Heart left ventricle (tissue), 13 donors: Measurements from ENCODE around the gene PALD1.

Source experiments
- CTCF ChIP-seq, 12 donors: fragments of 200-600 bp; sonication (generic) in 4 of 12; IDR thresholded peaks; one replicate each; pipeline versions ENCODE4 v1.5.0 to v1.8.0; 2018 to 2022; ENCODE audit warnings: antibody characterized with exemption in 12 of 12, mild to moderate bottlenecking in 5 of 12
- POLR2A ChIP-seq, 2 donors: fragments of 450-650 bp; IDR thresholded peaks; one replicate each; pipeline ENCODE4 v1.6.1; 2017; ENCODE audit warnings: antibody characterized with exemption in 2 of 2, mild to moderate bottlenecking in 2 of 2, moderate library complexity in 2 of 2
- donor health status: ischemic (EF 13 %, LVEDD 7.1; RV severe dilation, severe dysfunction).
- donor health status: DM: no; HTN: yes; CAD: no.
- donor health status: DM: no; HTN: no; CAD: no.
- donor health status: ischemic (EF 25% LVEDD 6.9; RV normal size, moderate dysfunction).
- donor health status: ischemic (EF 25% LVEDD 5.7; RV mildly dilated, moderate dysfunction).
- donor health status: ischemic (EF 35%, LVEDD 5.7; RV mildly dilated, moderate dysfunction).
- donor health status: nonischemic (EF 11% LVEDD 7.7; RV severe dilation, severe dysfunction).
- donor health status: DM: yes; HTN: yes; CAD: no.
- donor health status: PGD.
- donor health status: ischemic (EF 29% LVEDD 5.4; RV normal size, mild dysfunction).
- donor health status: nonischemic (EF 23%, LVEDD 6.1; RV moderate dilation, normal function).

DNA sequence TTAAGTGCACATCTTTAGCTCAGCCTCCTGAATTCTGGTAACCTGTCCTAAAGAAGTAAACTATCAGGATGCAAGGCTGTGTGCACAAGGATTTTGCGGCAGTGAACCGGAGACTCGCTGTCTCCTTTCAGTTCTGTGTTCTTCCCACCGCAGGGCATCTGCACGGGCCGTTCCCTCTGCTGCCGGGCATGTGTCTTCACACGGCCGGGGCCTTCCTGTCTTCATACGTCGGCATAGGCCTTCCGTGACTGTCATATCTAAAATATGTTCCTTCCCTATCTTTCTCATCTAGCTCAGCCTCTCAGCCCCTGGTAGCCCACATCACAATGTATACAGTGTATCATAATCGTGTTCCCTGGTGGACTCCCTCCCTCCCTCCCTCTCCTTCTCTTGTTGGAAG, 16.4 kb downstream of the PALD1 start:
- TF ChIP-seq CTCF (IDR thresholded peaks at IDR 0.05) (no peak), POLR2A (IDR thresholded peaks at IDR 0.05) (no peak)
